ENCODE data around the gene PCMTD2. TPM values are rescaled to one million over a fixed set of nuclear protein-coding genes. Genes with fewer than 3 reads are reported as not detected.

The PCMTD2 gene
- total RNA-seq, 4 donors from 2014 or later: 51.3 to 96.9 (median 75.4) TPM

DNA sequence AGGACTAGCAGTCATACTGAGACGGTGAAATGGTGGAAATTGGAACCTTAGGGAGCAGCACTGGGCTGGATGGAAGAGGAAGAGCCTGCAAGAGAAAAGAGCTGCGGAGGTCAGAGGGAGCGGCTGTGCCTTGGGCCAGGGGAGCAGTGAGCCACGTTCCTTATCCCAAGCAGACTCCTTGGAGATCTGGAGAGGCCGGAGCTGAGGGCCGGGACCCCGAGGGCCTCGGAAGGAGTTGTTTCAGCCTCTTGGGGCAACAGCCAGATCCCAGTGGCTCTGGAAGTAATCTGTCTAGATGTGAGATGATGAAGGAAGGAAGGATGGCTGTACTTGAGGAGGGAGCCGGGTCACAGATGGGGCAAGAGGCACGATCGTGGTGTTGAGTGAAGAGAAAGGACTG is 16.1 kb downstream of the PCMTD2 start:
- intact Hi-C loops (cut with DNase I; ENCODE audit: low total_unique reads) (no loop called here), in situ Hi-C loops (cut with MboI; ENCODE audit: low sequenced_read_pairs in 4 of 4) (no loop called here)
- TF ChIP-seq POLR2A (IDR thresholded peaks at IDR 0.05): no peak
- TF ChIP-seq, protein P1, sequence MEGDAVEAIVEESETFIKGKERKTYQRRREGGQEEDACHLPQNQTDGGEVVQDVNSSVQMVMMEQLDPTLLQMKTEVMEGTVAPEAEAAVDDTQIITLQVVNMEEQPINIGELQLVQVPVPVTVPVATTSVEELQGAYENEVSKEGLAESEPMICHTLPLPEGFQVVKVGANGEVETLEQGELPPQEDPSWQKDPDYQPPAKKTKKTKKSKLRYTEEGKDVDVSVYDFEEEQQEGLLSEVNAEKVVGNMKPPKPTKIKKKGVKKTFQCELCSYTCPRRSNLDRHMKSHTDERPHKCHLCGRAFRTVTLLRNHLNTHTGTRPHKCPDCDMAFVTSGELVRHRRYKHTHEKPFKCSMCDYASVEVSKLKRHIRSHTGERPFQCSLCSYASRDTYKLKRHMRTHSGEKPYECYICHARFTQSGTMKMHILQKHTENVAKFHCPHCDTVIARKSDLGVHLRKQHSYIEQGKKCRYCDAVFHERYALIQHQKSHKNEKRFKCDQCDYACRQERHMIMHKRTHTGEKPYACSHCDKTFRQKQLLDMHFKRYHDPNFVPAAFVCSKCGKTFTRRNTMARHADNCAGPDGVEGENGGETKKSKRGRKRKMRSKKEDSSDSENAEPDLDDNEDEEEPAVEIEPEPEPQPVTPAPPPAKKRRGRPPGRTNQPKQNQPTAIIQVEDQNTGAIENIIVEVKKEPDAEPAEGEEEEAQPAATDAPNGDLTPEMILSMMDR (IDR thresholded peaks at IDR 0.05 in 4 of 5, conservative IDR thresholded peaks at IDR 0.05 in 1 of 5): no peak
- Histone ChIP-seq H3K4me1 (peaks cover 20 to 21% of the 10 kb centered on the region in 2 donors), H3K4me3 (no peak overlapping the region), H3K36me3 (peaks cover 0 to 4% of the 10 kb centered on the region in 2 donors), H3K27me3 (no peaks in the 10 kb centered on the region), H3K9me3 (no peaks in the 10 kb centered on the region), H3K27ac (no peak overlapping the region)
- DNase-seq (no peak), ATAC-seq (no peak)

DNA sequence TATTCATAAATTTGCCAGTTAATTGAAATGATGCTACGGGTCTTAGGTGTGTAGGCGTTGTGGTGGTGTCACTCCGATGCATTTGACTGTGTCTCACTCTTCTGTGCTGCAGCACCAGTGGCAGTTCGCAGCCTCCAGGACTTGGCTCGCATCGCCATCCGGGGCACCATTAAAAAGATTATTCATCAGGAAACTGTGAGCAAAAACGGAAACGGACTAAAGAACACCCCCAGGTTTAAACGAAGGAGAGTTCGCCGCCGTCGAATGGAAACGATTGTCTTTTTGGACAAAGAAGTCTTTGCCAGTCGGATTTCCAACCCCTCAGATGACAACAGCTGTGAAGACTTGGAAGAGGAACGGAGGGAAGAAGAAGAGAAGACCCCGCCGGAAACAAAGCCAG is 17.6 kb downstream of the PCMTD2 start:
- ATAC-seq: no peak
- peaks cover 0 to 4% of the 10 kb centered on the region in 2 donors for H3K36me3 ChIP-seq
- no peak overlapping the region for H3K27ac ChIP-seq
- no peak overlapping the region for H3K4me3 ChIP-seq
- DNase-seq: no peak
- no peaks in the 10 kb centered on the region for H3K27me3 ChIP-seq
- intact Hi-C loops (cut with DNase I; ENCODE audit: low total_unique reads): no loop called here
- in situ Hi-C loops (cut with MboI; ENCODE audit: low sequenced_read_pairs in 4 of 4): no loop called here
- H3K4me1 ChIP-seq: peaks cover 6 to 9% of the 10 kb centered on the region in 2 donors
- TF ChIP-seq, protein P1 (IDR thresholded peaks at IDR 0.05 in 4 of 5, conservative IDR thresholded peaks at IDR 0.05 in 1 of 5): no peak
- TF ChIP-seq POLR2A (IDR thresholded peaks at IDR 0.05): no peak
- no peaks in the 10 kb centered on the region for H3K9me3 ChIP-seq

DNA sequence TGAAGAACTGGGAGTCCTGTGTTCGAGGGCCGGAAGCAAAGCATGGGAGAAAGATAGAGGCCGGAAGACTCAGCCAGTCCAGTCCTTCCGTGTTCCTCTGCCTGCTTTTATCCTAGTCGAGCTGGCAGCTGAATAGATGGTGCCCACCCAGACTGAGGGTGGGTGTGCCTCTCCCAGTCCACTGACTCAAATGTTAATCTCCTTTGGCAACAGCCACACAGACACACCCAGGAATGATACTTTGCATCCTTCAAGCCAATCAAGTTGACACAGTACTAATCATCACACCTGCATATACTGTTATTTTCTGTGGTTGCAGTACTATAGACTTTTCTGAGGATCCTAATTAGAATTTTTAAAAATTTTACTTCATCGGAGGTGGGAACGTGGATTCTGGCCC is 21.3 kb downstream of the PCMTD2 start:
- in situ Hi-C loops (cut with MboI; ENCODE audit: low sequenced_read_pairs in 4 of 4) (no loop called here), intact Hi-C loops (cut with DNase I; ENCODE audit: low total_unique reads) (no loop called here)
- Histone ChIP-seq H3K36me3 (no peaks in the 10 kb centered on the region), H3K4me1 (no peaks in the 10 kb centered on the region), H3K27ac (no peak overlapping the region), H3K9me3 (no peaks in the 10 kb centered on the region), H3K4me3 (no peak overlapping the region), H3K27me3 (no peaks in the 10 kb centered on the region)
- no peak for TF ChIP-seq POLR2A (IDR thresholded peaks at IDR 0.05)
- TF ChIP-seq, protein P1 (IDR thresholded peaks at IDR 0.05 in 4 of 5, conservative IDR thresholded peaks at IDR 0.05 in 1 of 5): no peak
- no peak for ATAC-seq
- no peak for DNase-seq

DNA sequence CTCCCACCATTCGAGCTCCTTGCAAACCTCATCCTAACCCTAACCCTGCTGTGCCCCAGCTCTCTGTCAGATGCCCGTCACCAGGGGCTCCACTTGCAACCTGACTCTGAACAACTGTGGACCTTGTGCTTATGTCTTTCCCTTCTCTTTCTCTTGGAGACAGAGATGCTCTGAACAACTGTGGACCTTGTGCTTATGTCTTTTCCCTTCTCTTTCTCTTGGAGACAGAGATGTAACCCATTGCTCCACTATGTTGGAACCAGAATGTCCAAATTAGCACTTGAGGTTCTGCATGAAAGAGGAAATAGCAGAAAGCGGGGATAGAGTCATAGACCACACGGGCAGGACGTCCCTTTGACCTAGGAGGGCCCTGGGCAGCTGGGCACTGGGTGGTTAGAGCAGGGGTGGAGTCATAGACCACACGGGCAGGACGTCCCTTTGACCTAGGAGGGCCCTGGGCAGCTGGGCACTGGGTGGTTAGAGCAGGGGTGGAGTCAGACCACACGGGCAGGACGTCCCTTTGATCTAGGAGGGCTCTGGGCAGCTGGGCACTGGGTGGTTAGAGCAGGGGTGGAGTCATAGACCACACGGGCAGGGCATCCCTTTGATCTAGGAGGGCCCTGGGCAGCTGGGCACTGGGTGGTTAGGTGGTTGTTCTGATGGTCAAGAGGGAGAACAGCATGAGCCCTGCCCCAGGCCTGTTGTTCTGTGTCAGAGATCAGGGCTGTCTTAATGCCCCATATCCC is 22.2 kb downstream of the PCMTD2 start:
- Histone ChIP-seq H3K27me3 (no peaks in the 10 kb centered on the region), H3K4me1 (no peaks in the 10 kb centered on the region), H3K9me3 (no peaks in the 10 kb centered on the region), H3K4me3 (no peak overlapping the region), H3K36me3 (no peaks in the 10 kb centered on the region), H3K27ac (no peak overlapping the region)
- no peak for DNase-seq
- intact Hi-C loops (cut with DNase I; ENCODE audit: low total_unique reads) (no loop called here), in situ Hi-C loops (cut with MboI; ENCODE audit: low sequenced_read_pairs in 4 of 4) (no loop called here)
- no peak for ATAC-seq
- TF ChIP-seq, protein P1 (IDR thresholded peaks at IDR 0.05 in 4 of 5, conservative IDR thresholded peaks at IDR 0.05 in 1 of 5): no peak
- no peak for TF ChIP-seq POLR2A (IDR thresholded peaks at IDR 0.05)

DNA sequence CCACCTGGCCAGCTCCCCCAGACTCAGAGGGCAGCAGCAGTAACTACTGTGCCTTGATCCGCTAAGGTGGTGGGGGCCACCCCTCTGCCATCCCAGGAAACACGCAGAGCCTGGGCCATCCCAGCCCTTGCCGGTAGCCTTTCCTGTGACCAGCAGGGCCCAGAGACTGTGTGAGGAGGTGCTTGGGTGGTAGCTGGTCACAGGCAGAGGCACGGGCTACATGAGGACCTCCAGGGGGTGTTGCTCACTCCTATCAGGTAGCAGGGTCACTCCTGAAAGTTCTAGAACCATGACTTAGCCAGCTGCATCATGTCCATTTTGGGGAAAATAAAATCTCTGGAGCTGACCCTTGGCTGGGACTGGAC is 22.8 kb downstream of the PCMTD2 start:
- Histone ChIP-seq H3K4me1 (no peaks in the 10 kb centered on the region), H3K36me3 (no peaks in the 10 kb centered on the region), H3K27ac (no peak overlapping the region), H3K9me3 (no peaks in the 10 kb centered on the region), H3K27me3 (no peaks in the 10 kb centered on the region), H3K4me3 (no peak overlapping the region)
- no peak for TF ChIP-seq POLR2A (IDR thresholded peaks at IDR 0.05)
- TF ChIP-seq, protein P1 (IDR thresholded peaks at IDR 0.05 in 4 of 5, conservative IDR thresholded peaks at IDR 0.05 in 1 of 5): no peak
- ATAC-seq (no peak), DNase-seq (no peak)
- in situ Hi-C loops (cut with MboI; ENCODE audit: low sequenced_read_pairs in 4 of 4) (no loop called here), intact Hi-C loops (cut with DNase I; ENCODE audit: low total_unique reads) (no loop called here)
